Activated T-cell treated with anti-CD3 and anti-CD28 coated beads, Interleukin-2, amount 50 U/mL, for 4 hours (primary cell): ENCODE results near the gene LTBP3. TPM values are rescaled to one million over a fixed set of nuclear protein-coding genes. Genes with fewer than 3 reads are reported as not detected.
"Not testable (repeated sequence)": the region's sequence is repeated elsewhere in the genome, so short reads cannot be mapped to it uniquely, and the experiment has no call there.

ENCODE experiments used
- ATAC-seq, 2 donors: fragments of 200-7000 bp; cut with Tn5 transposase; one replicate each; pipeline ENCODE4 v1.10.0; 2021
- DNase-seq: peaks from one replicate; pipeline ENCODE4 v3.0.0-alpha.2; 2020
- H3K27me3 Mint-ChIP-seq: one replicate; pipeline ENCODE4 v1.8.0; 2021; ENCODE audit warnings: low read depth, mixed read lengths
- H3K36me3 Mint-ChIP-seq: one replicate; pipeline ENCODE4 v1.8.0; 2022; ENCODE audit warnings: mixed read lengths; ENCODE audit not compliant: insufficient read depth
- H3K4me1 Mint-ChIP-seq: one replicate; pipeline ENCODE4 v1.8.0; 2021; ENCODE audit warnings: low read depth, mixed read lengths
- H3K4me3 Mint-ChIP-seq: one replicate; pipeline ENCODE4 v1.8.0; 2021; ENCODE audit warnings: mild to moderate bottlenecking, moderate library complexity, mixed read lengths
- H3K9me3 Mint-ChIP-seq: one replicate; pipeline ENCODE4 v1.8.0; 2021; ENCODE audit warnings: mixed read lengths
- total RNA-seq, 3 donors: library from RNA; stranded (reverse); gene quantifications; one replicate each; pipeline ENCODE4 v1.2.1, GENCODE V29; 2021

The LTBP3 gene
- total RNA-seq, 3 donors from 2014 or later, result 33.1 to 40.8 (median 40.1) TPM

DNA sequence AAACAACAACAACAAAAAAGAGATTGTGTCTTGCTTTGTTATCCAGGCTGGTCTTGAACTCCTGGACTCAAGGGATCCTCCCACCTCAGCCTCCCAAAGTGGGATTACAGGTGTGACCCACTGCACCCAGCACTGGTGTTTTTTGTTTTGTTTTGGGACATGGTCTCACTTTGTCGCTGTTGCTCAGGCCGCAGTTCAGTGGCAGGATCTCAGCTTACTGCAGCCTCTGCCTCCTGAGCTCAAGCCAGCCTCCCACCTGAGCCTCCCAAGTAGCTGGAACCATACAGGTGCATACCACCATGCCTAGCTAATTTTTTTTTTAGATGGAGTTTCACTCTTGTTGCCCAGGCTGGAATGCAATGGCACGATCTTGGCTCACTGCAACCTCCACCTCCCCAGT, 45.8 kb downstream of the LTBP3 start:
- H3K36me3 Mint-ChIP-seq, DNase-seq, ATAC-seq, H3K9me3 Mint-ChIP-seq, H3K4me3 Mint-ChIP-seq, H3K27me3 Mint-ChIP-seq: not testable (repeated sequence)
- H3K4me1 Mint-ChIP-seq, result peaks cover 20% of the 10 kb centered on the region

DNA sequence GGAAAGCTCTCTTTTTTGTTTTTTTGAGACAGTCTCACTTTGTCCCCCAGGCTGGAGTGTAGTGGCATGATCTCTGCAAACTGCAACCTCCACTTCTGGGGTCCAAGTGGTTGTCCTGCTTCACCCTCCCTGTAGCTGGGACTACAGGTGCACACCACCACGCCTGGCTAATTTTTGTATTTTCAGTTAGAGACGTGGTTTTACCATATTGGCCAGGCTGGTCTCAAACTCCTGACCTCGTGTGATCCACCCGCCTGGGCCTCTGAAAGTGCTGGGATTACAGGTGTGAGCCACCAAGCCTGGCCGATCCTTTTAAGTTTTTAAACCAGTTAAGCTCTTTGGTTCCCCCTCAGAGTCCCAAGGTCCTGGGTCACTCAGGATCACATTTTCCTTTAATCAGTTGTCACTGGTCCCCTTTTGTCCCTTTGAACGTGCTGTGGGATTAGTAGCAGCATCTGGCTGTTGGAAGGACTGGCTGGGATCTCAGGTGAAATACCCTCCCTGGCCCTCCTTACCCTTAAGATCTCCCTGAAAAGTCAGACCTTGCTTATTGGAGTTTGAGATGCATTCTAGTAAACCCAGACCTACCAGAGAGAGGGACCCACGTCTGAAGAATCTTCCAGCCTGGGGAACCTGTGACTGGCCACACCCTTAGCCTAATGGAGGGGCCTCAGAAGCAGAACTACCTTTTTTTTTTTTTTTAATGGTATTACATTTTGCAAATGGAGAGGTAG, 51.2 kb downstream of the LTBP3 start:
- H3K4me3 Mint-ChIP-seq, result no peak overlapping the region
- ATAC-seq (peak; percentile 32 to 39), DNase-seq (no peak)
- H3K27me3 Mint-ChIP-seq, result no peaks in the 10 kb centered on the region
- H3K4me1 Mint-ChIP-seq, result peaks cover 44% of the 10 kb centered on the region
- H3K9me3 Mint-ChIP-seq, result no peaks in the 10 kb centered on the region
- H3K36me3 Mint-ChIP-seq, result peaks cover 33% of the 10 kb centered on the region

DNA sequence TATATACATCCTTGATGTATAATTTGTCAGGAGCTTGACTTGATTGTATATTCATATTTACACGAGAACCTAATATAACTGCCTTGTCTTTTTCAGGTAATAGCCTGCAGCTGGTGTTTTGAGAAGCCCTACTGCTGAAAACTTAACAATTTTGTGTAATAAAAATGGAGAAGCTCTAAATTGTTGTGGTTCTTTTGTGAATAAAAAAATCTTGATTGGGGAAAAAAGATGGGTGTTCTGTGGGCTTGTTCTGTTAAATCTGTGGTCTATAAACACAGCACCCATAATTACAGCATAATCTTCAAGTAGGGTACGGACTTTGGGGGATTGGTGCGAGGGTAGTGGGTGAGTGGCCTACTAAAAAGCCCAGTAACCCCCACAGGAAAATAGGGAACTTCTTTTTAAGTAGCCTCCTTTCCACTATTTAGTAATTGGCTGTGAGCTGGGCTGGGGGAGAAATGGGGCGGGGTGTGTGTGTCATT, 51.8 kb downstream of the LTBP3 start:
- ATAC-seq, result peak in 1 of 2 donors; percentile 1
- H3K36me3 Mint-ChIP-seq, result peaks cover 33% of the 10 kb centered on the region
- no peak for DNase-seq
- no peaks in the 10 kb centered on the region for H3K27me3 Mint-ChIP-seq
- no peaks in the 10 kb centered on the region for H3K9me3 Mint-ChIP-seq
- H3K4me3 Mint-ChIP-seq, result no peak overlapping the region
- peaks cover 44% of the 10 kb centered on the region for H3K4me1 Mint-ChIP-seq

GRCh38 chr11:65505466-65506289, 52.5 kb downstream of the LTBP3 start:
- ATAC-seq (no peak), DNase-seq (no peak)
- no peaks in the 10 kb centered on the region for H3K9me3 Mint-ChIP-seq
- no peak overlapping the region for H3K4me3 Mint-ChIP-seq
- H3K36me3 Mint-ChIP-seq, result peaks cover 33% of the 10 kb centered on the region
- H3K4me1 Mint-ChIP-seq, result peaks cover 43% of the 10 kb centered on the region
- no peaks in the 10 kb centered on the region for H3K27me3 Mint-ChIP-seq

DNA sequence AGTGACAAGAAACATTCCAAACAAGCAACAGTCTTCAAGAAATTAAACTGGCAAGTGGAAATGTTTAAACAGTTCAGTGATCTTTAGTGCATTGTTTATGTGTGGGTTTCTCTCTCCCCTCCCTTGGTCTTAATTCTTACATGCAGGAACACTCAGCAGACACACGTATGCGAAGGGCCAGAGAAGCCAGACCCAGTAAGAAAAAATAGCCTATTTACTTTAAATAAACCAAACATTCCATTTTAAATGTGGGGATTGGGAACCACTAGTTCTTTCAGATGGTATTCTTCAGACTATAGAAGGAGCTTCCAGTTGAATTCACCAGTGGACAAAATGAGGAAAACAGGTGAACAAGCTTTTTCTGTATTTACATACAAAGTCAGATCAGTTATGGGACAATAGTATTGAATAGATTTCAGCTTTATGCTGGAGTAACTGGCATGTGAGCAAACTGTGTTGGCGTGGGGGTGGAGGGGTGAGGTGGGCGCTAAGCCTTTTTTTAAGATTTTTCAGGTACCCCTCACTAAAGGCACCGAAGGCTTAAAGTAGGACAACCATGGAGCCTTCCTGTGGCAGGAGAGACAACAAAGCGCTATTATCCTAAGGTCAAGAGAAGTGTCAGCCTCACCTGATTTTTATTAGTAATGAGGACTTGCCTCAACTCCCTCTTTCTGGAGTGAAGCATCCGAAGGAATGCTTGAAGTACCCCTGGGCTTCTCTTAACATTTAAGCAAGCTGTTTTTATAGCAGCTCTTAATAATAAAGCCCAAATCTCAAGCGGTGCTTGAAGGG, 53.3 kb downstream of the LTBP3 start:
- Mint-ChIP-seq H3K4me1 (peaks cover 39% of the 10 kb centered on the region), H3K36me3 (peaks cover 33% of the 10 kb centered on the region), H3K27me3 (no peaks in the 10 kb centered on the region), H3K9me3 (no peaks in the 10 kb centered on the region), H3K4me3 (no peak overlapping the region)
- DNase-seq, result no peak
- no peak for ATAC-seq

DNA sequence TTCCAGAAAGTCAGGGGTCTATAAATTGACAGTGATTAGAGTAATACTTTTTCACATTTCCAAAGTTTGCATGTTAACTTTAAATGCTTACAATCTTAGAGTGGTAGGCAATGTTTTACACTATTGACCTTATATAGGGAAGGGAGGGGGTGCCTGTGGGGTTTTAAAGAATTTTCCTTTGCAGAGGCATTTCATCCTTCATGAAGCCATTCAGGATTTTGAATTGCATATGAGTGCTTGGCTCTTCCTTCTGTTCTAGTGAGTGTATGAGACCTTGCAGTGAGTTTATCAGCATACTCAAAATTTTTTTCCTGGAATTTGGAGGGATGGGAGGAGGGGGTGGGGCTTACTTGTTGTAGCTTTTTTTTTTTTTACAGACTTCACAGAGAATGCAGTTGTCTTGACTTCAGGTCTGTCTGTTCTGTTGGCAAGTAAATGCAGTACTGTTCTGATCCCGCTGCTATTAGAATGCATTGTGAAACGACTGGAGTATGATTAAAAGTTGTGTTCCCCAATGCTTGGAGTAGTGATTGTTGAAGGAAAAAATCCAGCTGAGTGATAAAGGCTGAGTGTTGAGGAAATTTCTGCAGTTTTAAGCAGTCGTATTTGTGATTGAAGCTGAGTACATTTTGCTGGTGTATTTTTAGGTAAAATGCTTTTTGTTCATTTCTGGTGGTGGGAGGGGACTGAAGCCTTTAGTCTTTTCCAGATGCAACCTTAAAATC, 54.0 kb downstream of the LTBP3 start:
- Mint-ChIP-seq H3K9me3 (no peaks in the 10 kb centered on the region), H3K4me3 (no peak overlapping the region), H3K36me3 (peaks cover 33% of the 10 kb centered on the region), H3K4me1 (peaks cover 38% of the 10 kb centered on the region), H3K27me3 (no peaks in the 10 kb centered on the region)
- no peak for DNase-seq
- no peak for ATAC-seq

DNA sequence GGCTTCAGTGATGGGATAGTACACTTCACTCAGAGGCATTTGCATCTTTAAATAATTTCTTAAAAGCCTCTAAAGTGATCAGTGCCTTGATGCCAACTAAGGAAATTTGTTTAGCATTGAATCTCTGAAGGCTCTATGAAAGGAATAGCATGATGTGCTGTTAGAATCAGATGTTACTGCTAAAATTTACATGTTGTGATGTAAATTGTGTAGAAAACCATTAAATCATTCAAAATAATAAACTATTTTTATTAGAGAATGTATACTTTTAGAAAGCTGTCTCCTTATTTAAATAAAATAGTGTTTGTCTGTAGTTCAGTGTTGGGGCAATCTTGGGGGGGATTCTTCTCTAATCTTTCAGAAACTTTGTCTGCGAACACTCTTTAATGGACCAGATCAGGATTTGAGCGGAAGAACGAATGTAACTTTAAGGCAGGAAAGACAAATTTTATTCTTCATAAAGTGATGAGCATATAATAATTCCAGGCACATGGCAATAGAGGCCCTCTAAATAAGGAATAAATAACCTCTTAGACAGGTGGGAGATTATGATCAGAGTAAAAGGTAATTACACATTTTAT, 54.7 kb downstream of the LTBP3 start:
- H3K9me3 Mint-ChIP-seq, result no peaks in the 10 kb centered on the region
- no peak overlapping the region for H3K4me3 Mint-ChIP-seq
- H3K4me1 Mint-ChIP-seq, result peaks cover 38% of the 10 kb centered on the region
- ATAC-seq, result no peak
- H3K36me3 Mint-ChIP-seq, result peaks cover 33% of the 10 kb centered on the region
- DNase-seq, result no peak
- no peaks in the 10 kb centered on the region for H3K27me3 Mint-ChIP-seq

GRCh38 chr11:65502555-65503367, 55.4 kb downstream of the LTBP3 start:
- no peaks in the 10 kb centered on the region for H3K9me3 Mint-ChIP-seq
- no peak for DNase-seq
- H3K4me3 Mint-ChIP-seq, result no peak overlapping the region
- peaks cover 36% of the 10 kb centered on the region for H3K4me1 Mint-ChIP-seq
- H3K27me3 Mint-ChIP-seq, result no peaks in the 10 kb centered on the region
- H3K36me3 Mint-ChIP-seq, result peaks cover 33% of the 10 kb centered on the region
- ATAC-seq, result no peak

- DNase-seq (no peak), ATAC-seq (no peak)
- H3K36me3 Mint-ChIP-seq, result peaks cover 33% of the 10 kb centered on the region
- H3K9me3 Mint-ChIP-seq, result no peaks in the 10 kb centered on the region
- H3K27me3 Mint-ChIP-seq, result no peaks in the 10 kb centered on the region
- no peak overlapping the region for H3K4me3 Mint-ChIP-seq
- peaks cover 31% of the 10 kb centered on the region for H3K4me1 Mint-ChIP-seq
These were observed 55.9 kb downstream of the LTBP3 start for GRCh38 chr11:65502274-65502554.

- peaks cover 31% of the 10 kb centered on the region for H3K4me1 Mint-ChIP-seq
These were observed 56.5 kb downstream of the LTBP3 start for GRCh38 chr11:65501472-65502273.

GRCh38 chr11:65501186-65501471, 57.0 kb downstream of the LTBP3 start:
- DNase-seq, result no peak
- H3K4me3 Mint-ChIP-seq, result no peak overlapping the region

More at GRCh38 chr11:65501472-65502273, 56.5 kb downstream of the LTBP3 start:
- Mint-ChIP-seq H3K27me3 (no peaks in the 10 kb centered on the region), H3K36me3 (peaks cover 30% of the 10 kb centered on the region), H3K4me3 (no peak overlapping the region), H3K9me3 (no peaks in the 10 kb centered on the region)
- ATAC-seq, result no peak
- no peak for DNase-seq

GRCh38 chr11:65500387-65501185, 57.6 kb downstream of the LTBP3 start:
- Mint-ChIP-seq H3K4me3 (no peak overlapping the region), H3K36me3 (peaks cover 19% of the 10 kb centered on the region), H3K27me3 (no peaks in the 10 kb centered on the region), H3K9me3 (no peaks in the 10 kb centered on the region), H3K4me1 (peaks cover 30% of the 10 kb centered on the region)
- ATAC-seq (no peak), DNase-seq (no peak)

More at GRCh38 chr11:65501186-65501471, 57.0 kb downstream of the LTBP3 start:
- peaks cover 31% of the 10 kb centered on the region for H3K4me1 Mint-ChIP-seq
- no peaks in the 10 kb centered on the region for H3K9me3 Mint-ChIP-seq
- peaks cover 24% of the 10 kb centered on the region for H3K36me3 Mint-ChIP-seq
- no peak for ATAC-seq
- no peaks in the 10 kb centered on the region for H3K27me3 Mint-ChIP-seq
